ENCODE data around the gene TSPAN15.
A peak's percentile ranks its signal among the peaks of the same experiment; 100 is the strongest.

The TSPAN15 gene

DNA sequence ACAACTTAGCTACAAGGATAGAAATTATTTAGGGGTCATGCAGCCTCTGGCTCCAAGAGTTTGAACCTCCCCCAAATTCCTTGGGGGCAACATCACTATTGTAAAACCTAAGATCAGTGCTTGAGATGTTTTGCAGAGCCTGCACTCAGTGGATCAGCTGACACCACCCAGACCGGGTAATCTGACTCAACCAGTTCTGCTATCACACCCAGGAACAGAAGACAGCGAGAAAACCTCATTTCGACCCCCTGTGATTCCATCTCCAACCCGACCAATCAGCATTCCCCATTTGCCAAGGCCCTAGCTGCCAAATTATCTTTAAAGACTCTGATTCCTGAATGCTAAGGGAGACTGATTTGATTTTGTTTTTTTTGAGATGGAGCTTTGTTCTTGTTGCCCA, 39.8 kb upstream of the TSPAN15 start:
- TF ChIP-seq, protein P1, sequence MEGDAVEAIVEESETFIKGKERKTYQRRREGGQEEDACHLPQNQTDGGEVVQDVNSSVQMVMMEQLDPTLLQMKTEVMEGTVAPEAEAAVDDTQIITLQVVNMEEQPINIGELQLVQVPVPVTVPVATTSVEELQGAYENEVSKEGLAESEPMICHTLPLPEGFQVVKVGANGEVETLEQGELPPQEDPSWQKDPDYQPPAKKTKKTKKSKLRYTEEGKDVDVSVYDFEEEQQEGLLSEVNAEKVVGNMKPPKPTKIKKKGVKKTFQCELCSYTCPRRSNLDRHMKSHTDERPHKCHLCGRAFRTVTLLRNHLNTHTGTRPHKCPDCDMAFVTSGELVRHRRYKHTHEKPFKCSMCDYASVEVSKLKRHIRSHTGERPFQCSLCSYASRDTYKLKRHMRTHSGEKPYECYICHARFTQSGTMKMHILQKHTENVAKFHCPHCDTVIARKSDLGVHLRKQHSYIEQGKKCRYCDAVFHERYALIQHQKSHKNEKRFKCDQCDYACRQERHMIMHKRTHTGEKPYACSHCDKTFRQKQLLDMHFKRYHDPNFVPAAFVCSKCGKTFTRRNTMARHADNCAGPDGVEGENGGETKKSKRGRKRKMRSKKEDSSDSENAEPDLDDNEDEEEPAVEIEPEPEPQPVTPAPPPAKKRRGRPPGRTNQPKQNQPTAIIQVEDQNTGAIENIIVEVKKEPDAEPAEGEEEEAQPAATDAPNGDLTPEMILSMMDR (IDR thresholded peaks at IDR 0.05; ENCODE audit: borderline replicate concordance, insufficient read depth, low read depth, low read length): no peak
- no peak overlapping the region for H3K4me3 ChIP-seq (ENCODE audit: low read depth, low read length)

DNA sequence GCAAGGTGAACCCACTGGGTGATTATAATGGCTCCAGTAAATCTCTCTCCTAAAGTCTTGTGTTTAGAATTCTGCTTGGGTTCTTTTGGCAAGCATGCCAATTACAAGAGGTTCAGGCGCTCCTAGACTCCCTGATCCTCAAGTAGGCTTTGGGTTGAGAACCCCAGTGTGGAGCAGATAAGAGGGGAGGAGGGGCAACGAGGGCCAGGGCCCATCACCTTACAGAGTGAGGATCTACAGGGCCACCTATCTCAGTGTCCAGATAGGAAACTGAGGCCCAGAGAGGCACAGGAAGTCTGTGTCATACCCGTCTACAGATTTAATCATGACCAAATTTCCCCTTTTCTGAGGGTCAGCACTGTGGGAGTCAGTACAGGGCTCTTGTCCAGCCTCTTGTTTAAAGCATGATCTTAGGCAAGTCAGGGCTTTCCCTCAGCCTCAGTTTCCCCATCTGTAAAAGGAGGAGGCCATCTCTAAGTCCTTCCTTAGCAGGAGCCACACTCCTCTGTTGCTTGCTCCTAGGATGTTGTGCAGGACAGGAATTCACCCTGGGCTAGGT, 39.0 kb upstream of the TSPAN15 start:
- TF ChIP-seq, protein P1 (IDR thresholded peaks at IDR 0.05; ENCODE audit: borderline replicate concordance, insufficient read depth, low read depth, low read length): no peak

DNA sequence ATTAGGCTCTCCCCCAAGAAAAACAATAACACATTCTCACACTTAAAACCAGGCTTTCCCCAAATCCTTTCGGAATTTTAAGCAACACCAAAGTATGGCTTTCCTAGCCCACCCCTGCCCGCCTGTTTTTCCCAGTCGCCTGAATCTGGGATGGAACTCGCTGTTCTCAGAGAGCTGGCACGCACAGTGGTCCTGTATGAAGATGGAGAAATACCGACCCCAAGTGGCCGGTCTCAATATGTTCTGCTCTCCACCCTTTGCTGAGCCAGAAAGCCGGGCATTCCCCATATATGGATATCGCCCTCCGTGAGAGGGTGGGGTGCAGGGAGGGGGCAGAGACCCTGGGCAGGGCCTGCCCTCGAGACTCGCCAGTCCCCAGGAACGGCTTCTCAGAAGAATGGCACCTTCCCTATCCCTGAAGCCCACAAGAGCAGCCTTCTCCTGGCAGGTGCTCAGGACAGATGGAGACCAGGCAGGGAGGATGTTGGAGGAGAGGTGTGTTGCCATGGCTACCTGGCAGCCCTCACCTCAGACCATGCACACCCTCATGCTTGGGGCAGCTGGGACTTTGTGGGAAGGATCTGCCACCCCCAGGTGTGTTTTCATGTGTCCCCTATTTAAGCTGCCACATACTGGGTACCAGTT, 37.9 kb upstream of the TSPAN15 start:
- TF ChIP-seq, protein P1 (IDR thresholded peaks at IDR 0.05; ENCODE audit: borderline replicate concordance, insufficient read depth, low read depth, low read length): peak; percentile 65
- no peak overlapping the region for H3K4me3 ChIP-seq (ENCODE audit: low read depth, low read length)

More for the DNA sequence above, 39.0 kb upstream of the TSPAN15 start:
- no peak overlapping the region for H3K4me3 ChIP-seq (ENCODE audit: low read depth, low read length)

DNA sequence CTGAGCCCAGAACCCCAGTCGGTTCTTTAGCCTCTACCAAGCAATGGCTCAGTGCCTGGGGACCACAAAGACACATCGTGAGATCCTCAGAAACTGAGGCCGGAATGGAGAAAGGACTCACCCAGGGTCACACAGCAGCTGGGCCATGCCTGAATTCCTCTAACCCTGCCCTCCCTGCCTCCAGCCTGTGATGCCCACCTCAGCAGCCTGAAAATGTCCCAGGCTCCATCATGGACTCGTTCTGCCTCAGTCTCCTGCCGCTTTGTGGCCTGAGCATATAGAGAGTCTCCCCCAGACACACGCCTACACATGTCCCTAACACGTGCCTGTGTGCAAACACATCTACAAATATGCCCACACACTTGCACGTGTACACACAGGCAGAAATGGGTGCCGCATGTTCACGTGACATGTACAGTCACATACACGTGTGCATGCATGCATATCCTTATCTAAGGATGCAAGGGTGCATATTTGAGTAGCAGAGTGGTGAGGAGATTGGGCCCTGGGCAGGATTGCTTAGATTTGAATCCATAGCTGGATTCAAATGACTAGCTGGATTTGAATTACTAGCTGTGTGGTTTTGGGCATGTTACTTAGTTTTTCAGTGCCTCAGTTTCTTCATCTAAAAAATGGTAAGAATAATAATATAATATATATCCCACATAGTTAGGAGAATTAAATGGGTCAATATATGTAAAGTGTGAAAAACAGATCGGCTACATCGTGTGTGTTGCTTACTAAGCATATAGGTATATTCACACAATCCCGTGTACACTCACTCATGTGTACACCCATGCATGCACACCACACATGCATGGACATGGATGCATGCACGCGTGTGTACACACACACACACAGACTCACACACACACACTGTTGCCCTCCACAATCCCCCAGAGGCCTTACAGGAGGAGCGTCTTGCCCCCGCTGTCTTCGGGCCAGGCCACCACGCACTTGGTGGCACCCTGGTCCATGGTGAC, 36.9 kb upstream of the TSPAN15 start:
- no peak overlapping the region for H3K4me3 ChIP-seq (ENCODE audit: low read depth, low read length)
- TF ChIP-seq, protein P1 (IDR thresholded peaks at IDR 0.05; ENCODE audit: borderline replicate concordance, insufficient read depth, low read depth, low read length): no peak

DNA sequence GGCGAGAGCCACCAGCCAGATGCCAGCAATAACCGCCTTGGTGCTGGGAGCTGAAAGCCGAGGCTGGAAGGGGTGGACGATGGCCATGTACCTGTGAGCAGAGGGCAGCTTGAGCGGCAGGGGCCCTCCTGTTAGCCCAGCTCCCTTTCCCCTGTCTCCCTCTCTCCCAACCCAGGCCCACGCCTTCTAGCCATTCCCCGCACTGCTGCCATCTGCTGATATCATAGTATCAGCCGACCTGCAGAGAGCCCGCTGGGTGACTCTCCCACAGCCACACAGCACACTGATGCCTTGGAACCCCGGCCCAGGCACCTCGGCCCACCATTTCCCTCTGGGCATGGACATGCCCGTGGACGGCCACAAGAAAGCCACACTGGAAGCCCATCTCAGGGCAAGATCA, 36.2 kb upstream of the TSPAN15 start:
- no peak overlapping the region for H3K4me3 ChIP-seq (ENCODE audit: low read depth, low read length)
- TF ChIP-seq, protein P1 (IDR thresholded peaks at IDR 0.05; ENCODE audit: borderline replicate concordance, insufficient read depth, low read depth, low read length): no peak

DNA sequence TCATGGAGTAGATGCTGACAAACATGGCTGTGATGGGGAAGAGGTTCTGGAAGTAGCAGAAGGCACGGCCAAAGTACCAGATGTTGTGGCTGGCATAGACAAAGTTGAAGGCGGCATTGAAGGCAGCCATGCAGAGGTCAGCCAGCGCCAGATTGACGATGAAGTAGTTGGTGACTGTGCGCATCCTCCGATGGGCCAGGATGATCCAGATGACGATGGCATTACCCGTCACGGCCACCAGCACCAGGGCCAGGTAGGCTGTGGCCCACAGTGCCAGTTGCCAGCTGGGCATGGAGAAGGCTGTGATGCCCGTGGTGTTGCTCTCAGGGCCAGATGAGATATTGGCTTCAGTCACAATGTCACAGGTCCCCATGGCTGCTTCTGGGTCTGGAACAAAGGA, 35.3 kb upstream of the TSPAN15 start:
- no peak overlapping the region for H3K4me3 ChIP-seq (ENCODE audit: low read depth, low read length)
- TF ChIP-seq, protein P1 (IDR thresholded peaks at IDR 0.05; ENCODE audit: borderline replicate concordance, insufficient read depth, low read depth, low read length): no peak
